Natural killer cell treated with Interleukin-12 subunit alpha and Interleukin-12 subunit beta and Interleukin-15 and Interleukin-18, amount 100 ng/mL, for 72 hours (primary cell): ENCODE data around the gene ZC3H12A. TPM values are rescaled to one million over a fixed set of nuclear protein-coding genes. Genes with fewer than 3 reads are reported as not detected.

Experiments
- total RNA-seq, 2 donors: library from RNA; stranded (reverse); gene quantifications; one replicate each; pipeline ENCODE4 v1.2.3, GENCODE V29; 2022

Gene ZC3H12A
- total RNA-seq, 2 donors from 2014 or later, result 109 to 198 TPM

Other genes starting within 250 kb of the ZC3H12A start
- 10 to 100 TPM; 49.2 to 53.2 TPM for gene MEAF6, start 40.2 kb downstream of the ZC3H12A start, total RNA-seq
- 10 to 100 TPM; 31.4 to 35.8 TPM for gene SNIP1, start 79.7 kb downstream of the ZC3H12A start, total RNA-seq
- gene DNALI1, start 82.4 kb downstream of the ZC3H12A start, total RNA-seq, result not detected
- gene GNL2, start 121.4 kb downstream of the ZC3H12A start, total RNA-seq, result 10 to 100 TPM; 69.8 to 90.5 TPM
- not detected for gene RSPO1, start 160.3 kb downstream of the ZC3H12A start, total RNA-seq
- gene CDCA8, start 217.9 kb downstream of the ZC3H12A start, total RNA-seq, result 10 to 100 TPM; 29.8 to 60.4 TPM